K562 (cell line): ENCODE data around the gene PCBP3. TPM values are rescaled to one million over a fixed set of nuclear protein-coding genes. Genes with fewer than 3 reads are reported as not detected.

Experiments
- ARHGAP35 ChIP-seq: fragments of 450-650 bp; IDR thresholded peaks from 2 replicates; pipeline ENCODE4 v1.6.1; 2018; ENCODE audit not compliant: partially characterized antibody
- CBX2 ChIP-seq: fragments of 200-600 bp; sonication (generic); IDR thresholded peaks from one replicate; pipeline ENCODE4 v1.6.1; 2012; ENCODE audit warnings: mild to moderate bottlenecking, low read length, inconsistent platforms; ENCODE audit not compliant: insufficient read depth, poor library complexity, severe bottlenecking
- CHD1 ChIP-seq: fragments of 200-600 bp; sonication (generic); IDR thresholded peaks from one replicate; pipeline ENCODE4 v1.6.1; 2012; ENCODE audit warnings: mild to moderate bottlenecking, moderate library complexity, low read length, inconsistent platforms
- CHD4 ChIP-seq: fragments of 200-600 bp; sonication (generic); IDR thresholded peaks from 3 replicates; pipeline ENCODE4 v1.6.1; 2012; ENCODE audit warnings: low read depth, mild to moderate bottlenecking, mixed read lengths, low read length, inconsistent platforms; ENCODE audit not compliant: insufficient read depth, insufficient replicate concordance, poor library complexity, severe bottlenecking
- CTBP1 ChIP-seq: fragments of 450-650 bp; IDR thresholded peaks from 2 replicates; pipeline ENCODE4 v1.6.1; 2016; ENCODE audit warnings: borderline replicate concordance
- CTCF ChIP-seq, 3 experiments: IDR thresholded peaks in 2 of 3; conservative IDR thresholded peaks in 1 of 3; 2 replicates each; pipeline ENCODE4 v1.5.1; 2011 to 2012; ENCODE audit warnings: low read length in 3 of 3, mild to moderate bottlenecking in 3 of 3, control low read depth in 2 of 3, improper control_type of control experiment in 1 of 3, inconsistent platforms in 1 of 3, low read depth in 1 of 3, mixed read lengths in 1 of 3, moderate library complexity in 1 of 3; ENCODE audit not compliant: insufficient read depth in 2 of 3
- ESRRA ChIP-seq: fragments of 450-650 bp; IDR thresholded peaks from 2 replicates; pipeline ENCODE4 v1.6.1; 2014; ENCODE audit warnings: low read depth, mild to moderate bottlenecking, moderate library complexity, borderline replicate concordance
- HEY1 ChIP-seq: fragments of 250-450 bp; sonication (Bioruptor Pico); IDR thresholded peaks from 2 replicates; pipeline ENCODE4 v1.5.0; 2020; ENCODE audit warnings: mild to moderate bottlenecking, moderate library complexity, borderline replicate concordance
- L3MBTL2 ChIP-seq: fragments of 450-650 bp; IDR thresholded peaks from 2 replicates; pipeline ENCODE4 v1.6.1; 2016; ENCODE audit warnings: mild to moderate bottlenecking, moderate library complexity
- MAX ChIP-seq: sonication (generic); formaldehyde crosslinking; IDR thresholded peaks from 2 replicates; pipeline ENCODE4 v1.9.0; 2022; ENCODE audit warnings: mild to moderate bottlenecking, missing genetic modification reagents
- MCM3 ChIP-seq: fragments of 450-650 bp; IDR thresholded peaks from 2 replicates; pipeline ENCODE4 v1.6.1; 2016
- PKNOX1 ChIP-seq: fragments of 450-650 bp; IDR thresholded peaks from 2 replicates; pipeline ENCODE4 v1.6.1; 2016
- POLR2G ChIP-seq: fragments of 200-400 bp; formaldehyde crosslinking; IDR thresholded peaks from 2 replicates; pipeline ENCODE4 v1.6.1; 2017; ENCODE audit warnings: low read depth, mild to moderate bottlenecking, antibody characterized with exemption, low read length, moderate library complexity
- RAD21 ChIP-seq, 2 experiments: fragments of 250-450 bp in 1 of 2; fragments of 450-650 bp in 1 of 2; sonication (Bioruptor Pico) in 1 of 2; formaldehyde crosslinking in 1 of 2; IDR thresholded peaks in 1 of 2; conservative IDR thresholded peaks in 1 of 2; 2 replicates each; pipeline versions ENCODE4 v1.4.0 to v1.8.0; 2020 to 2022; ENCODE audit warnings: mild to moderate bottlenecking in 2 of 2, moderate library complexity in 1 of 2
- RB1 ChIP-seq: fragments of 450-650 bp; IDR thresholded peaks from 2 replicates; pipeline ENCODE4 v1.6.1; 2017; ENCODE audit warnings: low read depth, mild to moderate bottlenecking
- RNF219 ChIP-seq: fragments of 250-450 bp; sonication (Bioruptor Pico); IDR thresholded peaks from 2 replicates; pipeline ENCODE4 v1.5.0; 2022; ENCODE audit warnings: mild to moderate bottlenecking
- STAG1 ChIP-seq: sonication (generic); formaldehyde crosslinking; IDR thresholded peaks from 2 replicates; pipeline ENCODE4 v1.5.0; 2020; ENCODE audit warnings: missing genetic modification reagents, borderline replicate concordance
- TAF15 ChIP-seq: fragments of 200-400 bp; formaldehyde crosslinking; IDR thresholded peaks from 2 replicates; pipeline ENCODE4 v1.6.1; 2017; ENCODE audit warnings: mild to moderate bottlenecking, low read depth, low read length, moderate library complexity
- polyA plus RNA-seq, 8 experiments: library from polyadenylated mRNA; depleted of rRNA in 4 of 8; stranded (reverse) in 5 of 8; unstranded in 3 of 8; fragments of >200 nt; fragmentation: Nextera tagmentation in 2 of 8; fragmentation: Illumina TruSeq in 1 of 8; extraction: Ambion mirVana in 2 of 8; extraction: Trizol in 1 of 8; gene quantifications; 2 replicates each; pipeline versions ENCODE4 v1.2.1 to v1.2.3, GENCODE V29; 2011 to 2014; ENCODE audit warnings: inconsistent platforms in 1 of 8, missing spikeins in 1 of 8
- total RNA-seq, 7 experiments: library from RNA; depleted of rRNA in 6 of 7; stranded (reverse); fragments of >200 nt in 6 of 7; fragmentation: Illumina TruSeq in 2 of 7; extraction: Trizol in 2 of 7; gene quantifications; 2 replicates each; pipeline versions ENCODE4 v1.2.1 to v1.2.3, GENCODE V29; 2011 to 2021; ENCODE audit warnings: low replicate concordance in 1 of 7
- TF ChIP-seq, protein P1 (sequence below): IDR thresholded peaks from 2 replicates; pipeline ENCODE4 v1.6.1; 2016; ENCODE audit warnings: missing genetic modification characterization, missing compliant biosample characterization

Gene PCBP3
- total and polyA plus RNA-seq, 9 of the 15 experiments (the other 6 are each of a cell fraction or from before 2014, with no cell fraction given): 0.18 TPM; not detected in 8

- TF ChIP-seq ARHGAP35: no peak
- TF ChIP-seq MAX (CRISPR knock-in tag): no peak
- peak; percentile 22; the same call in 1 of the 2 replicates for TF ChIP-seq CTBP1
- peak; percentile 30; the same call in 1 of the 2 replicates for TF ChIP-seq STAG1 (CRISPR knock-in tag)
- TF ChIP-seq RB1: peak; percentile 45; the same call in 1 of the 2 replicates
- no peak for TF ChIP-seq CHD1
- TF ChIP-seq CBX2: no peak
- peak; percentile 71 to 81 (median 74) for TF ChIP-seq CTCF (IDR thresholded peaks at IDR 0.05 in 2 of 3, conservative IDR thresholded peaks at IDR 0.05 in 1 of 3; ENCODE audit: insufficient read depth in 2 of 3, low read depth in 1 of 3, low read length in 3 of 3)
- TF ChIP-seq RAD21 (CRISPR knock-in tag; conservative IDR thresholded peaks at IDR 0.05 in 1 of 2, IDR thresholded peaks at IDR 0.05 in 1 of 2): peak; percentile 38 to 67
- peak; percentile 47; the same call in 1 of the 2 replicates for TF ChIP-seq POLR2G
- no peak for TF ChIP-seq ESRRA
- TF ChIP-seq, protein P1, sequence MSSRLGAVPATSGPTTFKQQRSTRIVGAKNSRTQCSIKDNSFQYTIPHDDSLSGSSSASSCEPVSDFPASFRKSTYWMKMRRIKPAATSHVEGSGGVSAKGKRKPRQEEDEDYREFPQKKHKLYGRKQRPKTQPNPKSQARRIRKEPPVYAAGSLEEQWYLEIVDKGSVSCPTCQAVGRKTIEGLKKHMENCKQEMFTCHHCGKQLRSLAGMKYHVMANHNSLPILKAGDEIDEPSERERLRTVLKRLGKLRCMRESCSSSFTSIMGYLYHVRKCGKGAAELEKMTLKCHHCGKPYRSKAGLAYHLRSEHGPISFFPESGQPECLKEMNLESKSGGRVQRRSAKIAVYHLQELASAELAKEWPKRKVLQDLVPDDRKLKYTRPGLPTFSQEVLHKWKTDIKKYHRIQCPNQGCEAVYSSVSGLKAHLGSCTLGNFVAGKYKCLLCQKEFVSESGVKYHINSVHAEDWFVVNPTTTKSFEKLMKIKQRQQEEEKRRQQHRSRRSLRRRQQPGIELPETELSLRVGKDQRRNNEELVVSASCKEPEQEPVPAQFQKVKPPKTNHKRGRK (tag): no peak
- TF ChIP-seq PKNOX1: peak; percentile 87
- TF ChIP-seq L3MBTL2: peak; percentile 67
- no peak for TF ChIP-seq CHD4
- no peak for TF ChIP-seq TAF15
- TF ChIP-seq RNF219 (CRISPR knock-in tag): no peak
- no peak for TF ChIP-seq HEY1 (CRISPR knock-in tag)
- no peak for TF ChIP-seq MCM3
Measured at GRCh38 chr21:45973475-45974072, 330.0 kb downstream of the PCBP3 start (continued).
